Measurements from ENCODE around the gene MAGI1.
"Not testable (repeated sequence)": the region's sequence is repeated elsewhere in the genome, so short reads cannot be mapped to it uniquely, and the experiment has no call there.

MAGI1 gene

DNA sequence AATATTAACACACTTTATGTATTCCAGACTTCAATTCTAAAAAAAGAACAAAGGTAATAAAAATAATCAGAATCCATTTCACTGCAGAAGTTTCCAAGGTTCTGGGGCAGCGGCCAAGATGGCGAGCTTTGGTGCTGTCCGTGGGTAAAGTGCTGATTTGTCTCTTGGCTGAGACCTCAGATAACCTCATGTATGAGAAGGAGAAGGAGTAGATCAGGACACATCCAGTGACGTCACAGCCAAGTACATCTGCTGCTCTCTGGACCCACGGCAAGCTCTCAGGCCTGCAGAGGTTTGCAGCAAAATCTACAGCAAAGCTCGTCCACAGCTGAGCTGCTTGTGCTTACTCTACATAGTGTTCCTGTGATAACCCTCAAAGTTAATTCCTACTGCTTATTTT, 165.7 kb downstream of the MAGI1 start:
- DNase-seq (ENCODE audit: low spot score) = no peak

DNA sequence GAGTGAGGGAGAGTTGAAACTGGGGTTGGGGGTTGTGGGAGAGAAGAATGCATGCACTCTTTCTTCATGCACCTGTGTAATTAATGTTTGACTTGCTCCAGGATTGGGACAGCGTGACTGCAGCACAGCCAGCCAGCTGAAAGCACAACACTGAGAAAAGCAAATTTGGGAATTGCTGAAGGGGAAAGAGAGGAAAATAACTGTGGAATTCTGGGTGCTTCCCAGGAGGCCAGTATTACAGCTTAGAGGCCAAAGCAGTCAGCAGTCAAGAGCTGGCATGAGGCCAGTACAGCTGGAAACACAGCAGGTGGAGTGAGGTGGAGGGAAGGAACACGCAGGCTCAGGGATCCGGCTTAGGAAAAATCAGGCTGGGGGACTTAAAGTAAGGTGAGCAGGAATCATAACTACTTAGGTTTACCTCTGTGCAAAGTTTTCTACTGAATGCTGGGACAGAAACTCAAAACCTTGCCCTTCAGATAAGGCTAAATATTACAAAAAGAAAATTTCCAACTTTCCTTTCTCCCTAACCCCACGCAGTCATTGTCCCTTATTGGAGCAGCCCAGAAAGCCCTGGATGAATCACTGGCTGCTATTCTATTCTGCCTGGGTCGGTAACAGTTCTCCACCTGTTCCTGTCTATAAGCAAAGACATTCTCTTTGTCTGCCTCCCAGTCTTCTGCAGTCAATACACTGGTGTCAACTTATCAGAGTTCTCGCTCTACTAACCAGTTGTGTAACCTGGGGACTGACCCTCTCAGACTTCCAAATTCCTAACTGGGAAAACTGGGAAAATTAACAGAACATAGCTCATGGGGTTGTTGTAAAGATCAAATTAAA, 167.2 kb downstream of the MAGI1 start:
- no peak for DNase-seq (ENCODE audit: low spot score)

DNA sequence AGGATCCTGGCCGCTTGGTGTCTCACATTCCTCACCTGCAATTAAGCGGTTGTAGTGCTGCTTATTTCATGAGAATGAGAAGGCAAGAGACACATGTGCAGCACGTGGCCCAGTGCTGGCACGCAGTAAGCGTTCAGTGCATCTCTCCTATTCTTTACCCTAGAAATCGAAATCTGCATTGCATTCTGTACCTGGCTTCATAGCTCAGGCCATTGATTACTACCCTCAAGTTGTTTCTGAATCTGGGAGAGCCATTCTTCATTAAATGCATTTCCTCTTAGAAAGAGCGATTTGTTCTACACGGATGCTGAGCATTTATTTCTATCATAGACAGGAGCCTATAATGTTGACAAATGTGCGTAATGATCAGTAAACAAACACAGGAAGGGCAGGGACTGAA, 168.9 kb downstream of the MAGI1 start:
- no peak for DNase-seq (ENCODE audit: low spot score)

DNA sequence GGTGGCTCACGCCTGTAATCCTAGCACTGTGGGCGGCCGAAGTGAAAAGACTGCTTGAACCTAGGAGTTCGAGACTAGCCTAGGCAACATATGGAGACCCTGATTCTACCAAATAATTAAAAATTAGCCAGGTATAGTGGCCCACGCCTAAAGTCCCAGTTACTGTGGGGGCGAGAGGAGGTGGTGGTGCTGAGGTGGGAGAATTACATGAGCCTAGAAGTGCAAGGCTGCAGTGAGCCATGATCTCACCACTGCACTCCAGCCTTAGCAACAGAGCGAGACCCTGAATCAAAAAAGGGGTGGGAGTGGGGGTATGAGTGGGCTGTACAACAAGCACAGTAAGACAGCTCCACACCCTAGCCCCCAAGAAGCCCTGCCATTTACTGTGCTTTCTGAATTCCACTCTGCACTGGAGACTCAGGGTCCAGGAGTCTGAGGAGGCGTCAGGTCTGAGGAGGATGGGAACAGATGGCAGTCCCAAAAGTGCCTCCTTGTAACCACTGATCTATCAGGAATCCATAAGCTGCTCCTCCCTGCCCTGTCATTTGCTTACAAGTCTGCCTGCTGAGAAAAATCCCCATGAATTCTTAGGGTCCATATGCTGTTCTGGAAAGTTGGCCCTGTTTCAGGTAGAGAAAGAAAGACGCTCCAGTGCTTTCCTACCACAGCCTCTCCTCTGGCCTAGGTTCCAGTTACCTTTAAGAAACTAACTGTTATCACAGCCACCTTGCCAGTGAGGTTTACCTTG, 171.1 kb downstream of the MAGI1 start:
- no peak for DNase-seq (ENCODE audit: low spot score)

DNA sequence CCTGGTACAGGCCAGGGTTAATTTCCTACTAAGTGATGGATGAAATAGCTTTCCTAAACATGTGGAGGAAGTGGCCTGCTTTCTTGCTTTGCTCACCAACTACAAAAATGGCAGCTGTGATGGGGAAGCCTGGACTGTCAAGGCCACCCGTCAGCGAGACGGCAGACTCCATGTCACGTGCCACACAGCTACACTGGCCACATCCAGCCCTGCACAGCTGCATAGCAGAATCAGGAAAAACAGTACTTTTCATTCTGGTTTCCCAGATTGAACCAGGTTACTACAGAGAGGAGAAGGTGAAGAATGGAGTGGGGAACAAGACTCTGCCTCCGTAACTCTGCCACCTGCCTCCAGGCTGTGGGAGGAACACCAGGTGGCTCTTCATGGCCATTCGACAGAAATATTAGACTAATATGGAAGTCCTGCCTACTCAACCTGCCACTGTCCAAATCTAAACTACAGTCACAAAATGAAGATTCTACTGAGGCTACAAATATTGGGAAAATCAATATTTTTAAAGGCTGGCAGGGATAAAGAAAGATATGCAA, 174.3 kb downstream of the MAGI1 start:
- no peak for DNase-seq (ENCODE audit: low spot score)

DNA sequence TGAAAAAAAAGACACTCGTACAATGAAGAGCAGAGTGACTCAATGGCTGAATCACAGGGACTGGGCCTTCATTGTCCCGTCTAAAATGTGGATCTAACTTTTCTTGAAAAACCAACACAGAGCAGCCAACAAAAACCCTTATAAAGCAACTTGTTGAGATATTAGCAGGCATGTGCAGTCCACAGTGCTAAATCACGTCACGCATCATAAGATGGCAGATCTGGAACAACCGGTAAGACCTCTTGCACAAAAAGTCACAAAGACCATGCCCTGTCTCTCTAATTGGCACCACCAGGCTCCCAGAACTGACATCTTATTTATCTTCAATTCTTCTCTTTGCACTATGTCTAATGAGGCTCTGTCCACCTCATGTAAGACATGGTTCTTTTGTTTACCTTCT, 177.0 kb downstream of the MAGI1 start:
- no peak for DNase-seq (ENCODE audit: low spot score)

DNA sequence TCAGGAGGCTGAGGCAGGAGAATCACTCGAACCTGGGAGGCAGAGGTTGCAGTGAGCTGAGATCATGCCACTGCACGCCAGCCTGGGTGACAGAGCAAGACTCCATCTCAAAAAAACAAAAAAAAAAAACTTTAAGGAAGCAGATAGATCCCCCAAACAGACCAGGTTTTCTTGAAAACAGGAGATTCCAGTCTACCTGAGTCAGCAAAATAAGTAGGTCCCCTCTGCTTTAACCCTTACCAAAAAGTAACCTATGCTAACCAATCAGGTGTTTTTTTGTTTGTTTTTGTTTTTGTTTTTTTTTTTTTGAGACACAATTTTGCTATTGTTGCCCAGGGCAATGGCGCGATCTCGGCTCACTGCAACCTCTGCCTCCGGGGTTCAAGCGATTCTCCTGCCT, 179.1 kb downstream of the MAGI1 start:
- not testable (repeated sequence) for DNase-seq (ENCODE audit: low spot score)

DNA sequence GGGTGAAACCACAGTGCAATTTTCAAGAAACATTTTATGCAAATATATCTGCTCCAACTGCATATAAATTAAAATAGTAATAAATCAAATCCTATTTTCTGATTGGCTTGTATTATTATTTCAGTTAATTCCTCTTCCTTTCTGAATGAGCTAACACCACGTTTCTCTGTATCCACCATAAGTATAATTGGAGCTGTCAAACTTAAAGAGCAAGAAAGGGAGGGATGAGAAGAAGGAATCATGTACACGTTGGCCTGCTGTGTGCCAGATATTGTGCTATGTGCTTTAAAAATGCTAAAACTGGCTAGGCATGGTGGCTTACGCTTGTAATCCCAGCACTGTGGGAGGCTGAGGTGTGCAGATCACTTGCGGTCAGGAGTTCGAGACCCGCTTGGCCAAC, 180.0 kb downstream of the MAGI1 start:
- no peak for DNase-seq (ENCODE audit: low spot score)

DNA sequence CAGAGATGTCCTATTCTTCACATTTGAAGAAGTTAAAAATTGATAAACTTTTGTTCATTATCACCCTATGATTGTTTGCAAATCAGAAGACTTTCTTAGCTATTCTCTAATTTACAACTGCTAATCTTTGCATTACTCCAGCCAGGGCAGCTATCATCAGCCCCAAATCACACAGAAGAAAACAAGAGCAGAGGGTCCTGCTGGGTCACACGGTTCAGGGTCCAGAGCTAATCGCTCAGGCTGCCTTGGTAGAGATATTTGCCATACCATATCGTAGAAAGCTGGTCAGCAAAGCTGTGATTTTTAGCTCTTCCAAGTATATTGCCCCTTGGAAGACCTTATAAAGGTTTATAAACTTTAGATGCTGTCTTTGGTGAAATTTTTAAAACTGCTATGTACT, 181.4 kb downstream of the MAGI1 start:
- DNase-seq (ENCODE audit: low spot score) = no peak

DNA sequence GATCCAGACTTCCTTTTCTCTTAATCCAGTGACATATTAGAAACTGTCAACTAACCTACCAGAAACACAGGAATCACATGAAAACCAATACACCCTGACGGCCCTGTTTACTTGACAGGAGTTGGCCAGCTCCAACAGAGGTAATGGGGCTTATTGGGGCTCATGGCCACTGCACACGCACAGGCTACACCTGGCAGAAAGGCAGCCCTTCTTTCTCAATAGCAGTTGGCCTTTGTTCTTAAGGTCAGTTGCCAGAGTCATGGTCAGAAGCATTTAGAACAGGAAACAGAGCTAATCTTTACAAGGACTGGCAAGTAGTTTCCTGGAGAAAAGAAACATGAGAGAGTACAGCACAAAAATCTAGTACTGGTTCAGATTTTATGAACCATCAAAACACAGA, 181.8 kb downstream of the MAGI1 start:
- DNase-seq (ENCODE audit: low spot score) = no peak

DNA sequence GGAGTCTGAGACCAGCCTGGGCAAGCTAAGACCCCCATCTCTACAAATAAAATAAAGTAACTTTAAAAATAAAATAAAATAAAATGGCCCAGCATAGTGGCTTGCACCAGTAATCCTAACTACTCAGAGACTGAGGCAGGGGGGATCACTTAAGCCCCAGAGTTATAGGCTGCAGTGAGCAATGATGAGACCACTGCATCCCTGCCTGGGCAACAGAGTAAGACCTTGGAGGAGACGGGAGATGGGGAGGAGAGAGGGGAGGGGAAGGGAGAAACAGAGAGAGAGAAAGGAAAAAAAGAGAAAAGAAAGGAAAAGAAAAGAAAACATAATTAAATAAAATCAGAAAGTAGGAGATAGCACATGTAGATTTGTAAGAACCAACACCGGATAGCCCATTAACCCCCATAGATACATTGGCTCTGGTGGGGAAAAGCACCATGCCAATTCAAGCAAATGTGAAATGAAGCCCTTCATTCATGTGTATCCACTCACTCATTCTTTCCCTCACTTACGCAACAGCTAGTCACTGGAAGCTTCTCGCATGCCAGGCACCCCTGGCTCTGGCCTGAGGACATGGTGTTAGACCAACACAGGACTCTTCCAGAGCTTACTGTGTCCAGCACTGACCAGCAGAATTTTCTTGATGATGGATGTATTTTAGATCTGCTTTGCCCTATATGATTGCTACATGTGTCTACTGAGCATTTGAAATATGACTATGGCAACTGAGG, 183.2 kb downstream of the MAGI1 start:
- peak; percentile 55 for DNase-seq (ENCODE audit: low spot score)

DNA sequence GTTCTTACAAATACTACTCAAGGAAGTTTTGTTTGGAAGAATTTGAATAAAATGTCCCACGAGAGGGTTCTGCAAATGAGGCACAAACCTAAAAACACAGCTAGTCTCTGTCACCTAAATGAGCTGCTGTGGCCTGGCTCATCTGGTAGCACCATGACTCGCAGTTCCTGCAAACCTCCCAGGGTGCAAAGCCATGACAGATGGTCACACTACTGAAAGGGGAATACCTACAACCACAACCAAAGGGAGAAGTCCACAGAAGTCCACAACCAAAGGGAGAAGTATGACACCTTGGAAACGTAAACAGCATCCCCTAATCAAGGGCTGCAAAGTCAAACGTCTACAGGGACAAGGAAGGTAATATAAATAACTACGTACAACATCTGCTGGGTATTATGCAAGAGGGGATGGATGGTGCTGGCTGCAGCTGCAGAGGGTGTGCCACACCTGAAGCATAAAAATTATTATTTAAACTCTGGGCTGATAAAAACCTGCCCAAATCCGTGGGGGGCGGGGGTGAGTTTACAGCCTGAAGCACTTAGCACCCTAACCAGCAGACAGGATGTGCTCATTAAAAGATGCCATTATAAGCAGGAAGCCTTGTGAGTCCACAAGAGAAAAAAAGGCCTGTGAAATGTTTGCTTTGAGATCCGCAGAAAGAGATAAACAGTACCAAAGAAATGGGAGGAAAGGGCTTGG, 184.0 kb downstream of the MAGI1 start:
- DNase-seq (ENCODE audit: low spot score) = peak; percentile 31

DNA sequence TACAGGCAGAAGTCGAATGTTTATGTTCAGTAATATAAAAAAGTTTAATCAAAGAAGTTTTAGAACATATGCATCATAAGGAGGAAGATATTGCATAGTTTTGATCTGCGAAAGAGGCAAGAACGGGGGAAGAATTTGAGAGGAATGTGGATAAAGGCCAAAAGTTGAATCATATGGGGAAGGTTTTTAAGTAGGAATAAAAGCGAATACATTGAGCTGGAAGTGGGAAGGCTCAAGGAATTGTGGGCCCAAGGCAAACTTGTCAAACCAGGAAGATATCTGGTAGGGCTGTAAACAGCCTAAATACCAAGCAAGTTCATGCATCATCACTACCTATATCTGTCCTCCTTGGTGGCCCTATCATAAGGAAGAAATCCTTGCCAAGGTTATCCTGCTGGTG, 186.9 kb downstream of the MAGI1 start:
- DNase-seq (ENCODE audit: low spot score) = peak; percentile 23

DNA sequence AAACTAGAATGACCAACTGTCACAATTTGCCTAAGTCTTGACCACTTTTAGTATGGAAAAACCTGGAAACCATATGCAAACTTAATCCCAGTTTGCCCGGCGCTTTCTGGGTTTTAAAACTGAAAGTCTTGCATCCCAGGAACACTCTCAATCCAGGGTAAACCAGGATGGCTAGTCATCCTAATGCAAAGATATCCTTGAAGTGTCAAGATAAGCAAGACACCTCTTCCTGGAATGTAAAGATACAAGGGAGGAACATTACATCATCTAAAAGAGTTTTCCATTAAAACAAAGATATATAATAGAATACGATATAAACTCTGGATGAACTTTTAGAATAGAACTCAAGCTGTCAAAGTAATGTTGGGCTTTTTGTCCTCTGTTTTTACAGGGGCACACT, 188.5 kb downstream of the MAGI1 start:
- no peak for DNase-seq (ENCODE audit: low spot score)

DNA sequence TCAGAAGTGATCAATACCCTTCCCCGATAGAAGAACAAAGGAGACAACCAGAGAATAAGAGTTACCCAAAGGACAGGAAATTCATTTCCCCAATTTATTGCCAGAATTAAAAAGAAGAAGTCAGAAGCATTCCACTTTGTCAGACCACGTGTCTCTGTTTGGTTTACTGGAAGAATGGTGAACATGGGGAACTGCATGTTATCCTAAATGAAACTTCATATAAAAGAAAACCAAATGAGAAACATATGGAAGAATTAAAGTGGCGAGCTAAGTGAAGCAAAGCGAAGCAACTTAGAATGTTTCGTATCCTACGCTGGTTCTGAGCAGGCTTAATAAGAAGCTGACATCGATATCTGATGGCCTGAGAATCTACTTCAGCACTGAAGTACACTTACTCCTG, 190.7 kb downstream of the MAGI1 start:
- DNase-seq (ENCODE audit: low spot score) = no peak

DNA sequence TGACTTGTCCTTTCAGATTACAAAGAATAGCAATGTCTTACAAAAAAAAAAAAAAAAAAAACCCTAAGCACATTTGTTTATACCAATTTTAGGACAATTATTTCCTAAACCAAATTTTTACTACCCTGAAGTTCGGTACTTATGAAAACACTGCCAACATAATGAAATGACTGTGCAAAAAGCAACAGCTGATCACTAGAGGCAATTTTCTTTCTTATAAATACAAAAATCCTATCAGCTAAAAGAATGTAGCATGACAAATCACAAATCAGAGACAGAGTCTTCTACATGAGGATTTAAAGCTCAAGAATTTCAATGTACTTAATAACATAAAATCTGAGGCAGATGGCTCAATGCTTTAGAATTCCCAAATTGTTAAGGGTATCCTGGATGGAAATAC, 191.8 kb downstream of the MAGI1 start:
- no peak for DNase-seq (ENCODE audit: low spot score)

DNA sequence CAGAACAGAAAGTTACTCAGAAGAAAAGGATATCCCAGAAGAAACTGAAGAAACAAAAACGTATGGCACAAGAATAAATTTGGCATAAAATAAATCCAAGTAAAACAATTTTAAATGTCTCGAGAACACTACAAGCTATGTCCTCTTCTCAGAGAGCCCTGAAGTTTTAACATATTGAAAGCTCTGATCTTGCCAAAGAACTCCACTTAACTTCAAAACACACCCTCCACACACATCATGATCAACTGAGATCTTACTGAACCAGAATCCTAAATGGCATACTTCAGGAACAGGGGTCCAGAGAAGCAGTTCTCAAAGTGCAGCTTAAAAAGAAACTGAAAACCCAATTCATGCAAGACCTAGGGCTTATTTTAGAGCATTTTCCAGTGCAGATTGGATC, 194.3 kb downstream of the MAGI1 start:
- DNase-seq (ENCODE audit: low spot score) = no peak

DNA sequence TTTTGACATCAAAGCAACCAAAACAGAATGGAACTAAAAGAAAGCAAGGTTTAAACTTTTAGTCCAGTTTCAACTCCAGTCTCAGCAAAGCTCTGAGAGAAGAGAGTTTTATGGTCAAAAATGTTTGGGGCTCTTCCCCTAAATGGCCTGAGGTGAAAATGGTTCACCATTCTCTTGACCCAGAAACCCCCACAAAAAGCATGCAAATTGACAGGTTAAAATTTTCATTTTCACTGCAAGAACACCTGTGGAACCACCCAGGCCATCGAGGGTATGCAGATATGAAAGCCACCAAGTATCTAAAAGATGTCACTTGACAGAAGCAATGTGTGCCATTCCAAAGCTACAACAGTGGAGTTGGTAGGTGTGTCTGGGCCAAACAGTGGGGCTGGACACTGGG, 195.0 kb downstream of the MAGI1 start:
- DNase-seq (ENCODE audit: low spot score) = no peak

DNA sequence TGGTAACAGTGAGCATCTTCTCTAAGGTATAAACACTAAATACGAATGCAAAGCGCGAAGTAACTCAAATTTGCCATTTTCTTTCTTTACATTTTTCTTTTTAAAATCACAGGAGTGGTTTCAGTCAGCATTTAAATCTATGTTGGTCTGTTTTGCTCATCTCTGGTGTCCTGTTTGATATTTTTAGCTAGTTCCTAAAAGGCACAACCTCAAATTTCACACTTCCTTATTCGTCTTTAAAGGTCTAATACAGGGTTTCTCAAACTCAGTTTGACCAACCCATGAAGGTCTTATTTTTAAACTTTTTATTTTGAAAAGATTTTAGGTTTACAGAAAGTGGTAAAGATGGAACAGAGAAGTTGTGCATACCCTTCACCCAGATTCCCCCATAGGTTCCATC, 201.1 kb downstream of the MAGI1 start:
- DNase-seq (ENCODE audit: low spot score) = no peak

DNA sequence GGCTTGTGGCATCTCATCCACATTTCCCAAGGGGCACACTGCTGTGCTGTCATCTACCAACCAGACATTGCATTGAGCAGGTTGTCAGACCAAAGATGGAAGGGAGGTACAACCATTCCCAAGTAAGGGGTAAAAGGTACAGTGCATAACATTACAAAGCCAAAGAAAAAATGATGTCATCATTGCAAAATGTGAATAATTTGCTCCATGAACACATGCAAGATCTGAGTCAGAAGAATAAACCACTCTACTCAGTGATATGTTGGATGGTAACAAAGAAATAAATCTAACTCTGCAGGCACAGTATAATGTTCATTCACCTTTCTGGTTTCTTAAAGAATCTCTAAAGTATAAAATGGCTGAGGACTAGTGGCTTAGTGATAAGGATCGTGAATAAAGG, 202.7 kb downstream of the MAGI1 start:
- DNase-seq (ENCODE audit: low spot score) = no peak

DNA sequence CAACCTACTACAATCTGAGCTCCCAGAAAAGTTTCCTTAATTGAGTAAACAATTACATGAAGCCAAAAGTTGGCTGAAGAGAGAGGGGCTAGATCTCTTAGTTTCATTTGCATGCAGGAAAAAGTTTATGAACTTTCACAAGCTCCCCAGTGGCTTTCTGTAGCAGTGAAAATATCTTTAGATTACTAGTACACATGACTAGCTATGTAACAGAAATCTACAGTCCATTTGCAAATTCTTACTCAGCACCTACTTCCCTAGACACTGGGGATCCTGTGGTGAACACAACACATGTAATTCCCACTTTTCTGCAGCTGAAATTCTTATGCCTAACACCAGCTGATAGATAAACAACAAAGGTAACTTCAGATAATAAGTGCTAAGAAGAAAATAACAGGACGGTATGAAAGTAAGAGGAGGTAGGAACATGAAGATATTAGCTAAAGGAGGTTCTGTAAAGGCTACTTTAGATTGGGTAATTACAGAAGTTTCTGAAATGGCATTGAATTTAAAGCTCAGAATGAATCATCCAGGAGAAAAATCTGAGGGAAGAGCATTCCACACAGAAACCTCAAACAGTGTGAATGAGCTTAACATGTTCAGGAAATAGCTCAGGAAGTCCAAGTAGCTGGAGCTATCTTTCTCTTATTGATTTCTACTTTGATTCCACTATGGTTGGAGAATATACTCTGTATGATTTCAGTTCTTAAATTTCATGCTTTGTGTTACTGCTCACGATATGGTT, 204.8 kb downstream of the MAGI1 start:
- peak; percentile 25 for DNase-seq (ENCODE audit: low spot score)
